ENCODE measurements around the gene TUFM.

TUFM gene

DNA sequence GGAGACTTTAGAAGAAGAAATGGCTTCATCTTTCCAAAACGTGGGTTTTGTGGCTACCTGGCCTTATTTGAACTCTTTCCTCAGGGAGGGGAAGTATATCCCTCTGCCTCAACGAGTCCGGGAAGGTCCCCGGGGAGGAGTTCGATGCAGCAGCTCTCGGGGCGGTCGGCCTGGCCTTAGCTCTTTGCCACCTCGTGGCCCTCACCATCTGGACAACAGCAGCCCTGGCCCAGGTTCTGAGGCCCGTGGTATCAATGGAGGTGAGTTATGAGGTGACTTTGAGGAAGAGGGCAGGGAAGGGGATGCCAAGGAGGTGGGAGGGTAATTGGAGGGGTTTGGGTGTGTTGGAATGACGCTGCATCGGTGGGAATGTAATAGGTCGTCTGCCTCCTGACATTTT lies 15.6 kb downstream of the TUFM start:
- DNase-seq (ENCODE audit: low read depth in 2 of 2), result no peak
- TF ChIP-seq, protein P1, sequence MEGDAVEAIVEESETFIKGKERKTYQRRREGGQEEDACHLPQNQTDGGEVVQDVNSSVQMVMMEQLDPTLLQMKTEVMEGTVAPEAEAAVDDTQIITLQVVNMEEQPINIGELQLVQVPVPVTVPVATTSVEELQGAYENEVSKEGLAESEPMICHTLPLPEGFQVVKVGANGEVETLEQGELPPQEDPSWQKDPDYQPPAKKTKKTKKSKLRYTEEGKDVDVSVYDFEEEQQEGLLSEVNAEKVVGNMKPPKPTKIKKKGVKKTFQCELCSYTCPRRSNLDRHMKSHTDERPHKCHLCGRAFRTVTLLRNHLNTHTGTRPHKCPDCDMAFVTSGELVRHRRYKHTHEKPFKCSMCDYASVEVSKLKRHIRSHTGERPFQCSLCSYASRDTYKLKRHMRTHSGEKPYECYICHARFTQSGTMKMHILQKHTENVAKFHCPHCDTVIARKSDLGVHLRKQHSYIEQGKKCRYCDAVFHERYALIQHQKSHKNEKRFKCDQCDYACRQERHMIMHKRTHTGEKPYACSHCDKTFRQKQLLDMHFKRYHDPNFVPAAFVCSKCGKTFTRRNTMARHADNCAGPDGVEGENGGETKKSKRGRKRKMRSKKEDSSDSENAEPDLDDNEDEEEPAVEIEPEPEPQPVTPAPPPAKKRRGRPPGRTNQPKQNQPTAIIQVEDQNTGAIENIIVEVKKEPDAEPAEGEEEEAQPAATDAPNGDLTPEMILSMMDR (IDR thresholded peaks at IDR 0.05; ENCODE audit: low read depth, low read length), result no peak
- H3K4me3 ChIP-seq (replicated peaks in 1 of 2; ENCODE audit: low read depth in 2 of 2, low read length in 2 of 2), result no peak overlapping the region

- TF ChIP-seq, protein P1 (IDR thresholded peaks at IDR 0.05; ENCODE audit: low read depth, low read length), result no peak
- no peak for DNase-seq (ENCODE audit: low read depth in 2 of 2)
- no peak overlapping the region for H3K4me3 ChIP-seq (replicated peaks in 1 of 2; ENCODE audit: low read depth in 2 of 2, low read length in 2 of 2)
These were observed 16.4 kb downstream of the TUFM start for GRCh38 chr16:28829747-28830146.

- TF ChIP-seq, protein P1 (IDR thresholded peaks at IDR 0.05; ENCODE audit: low read depth, low read length), result peak; percentile 19
- peak in 1 of 2 donors; percentile 65 for DNase-seq (ENCODE audit: low read depth in 2 of 2)
- peak overlapping the region in 1 of 2 donors; percentile 18 for H3K4me3 ChIP-seq (replicated peaks in 1 of 2; ENCODE audit: low read depth in 2 of 2, low read length in 2 of 2)
These were observed 20.0 kb downstream of the TUFM start for GRCh38 chr16:28826141-28826540.

DNA sequence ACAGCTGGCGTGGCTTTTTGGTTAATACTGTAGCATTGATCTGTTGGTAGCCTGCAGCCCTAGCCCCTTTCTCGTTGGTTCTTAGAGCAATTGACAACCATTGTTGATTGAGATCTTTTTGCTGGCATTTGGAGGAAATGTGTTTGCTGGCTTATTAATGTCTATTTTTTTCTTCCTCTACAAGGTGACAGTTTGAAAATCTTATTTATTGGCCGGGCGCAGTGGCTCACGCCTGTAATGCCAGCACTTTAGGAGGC lies 21.5 kb downstream of the TUFM start:
- no peak for DNase-seq (ENCODE audit: low read depth in 2 of 2)
- H3K4me3 ChIP-seq (replicated peaks in 1 of 2; ENCODE audit: low read depth in 2 of 2, low read length in 2 of 2), result peak overlapping the region; percentile 79 to 95
- TF ChIP-seq, protein P1 (IDR thresholded peaks at IDR 0.05; ENCODE audit: low read depth, low read length), result no peak

DNA sequence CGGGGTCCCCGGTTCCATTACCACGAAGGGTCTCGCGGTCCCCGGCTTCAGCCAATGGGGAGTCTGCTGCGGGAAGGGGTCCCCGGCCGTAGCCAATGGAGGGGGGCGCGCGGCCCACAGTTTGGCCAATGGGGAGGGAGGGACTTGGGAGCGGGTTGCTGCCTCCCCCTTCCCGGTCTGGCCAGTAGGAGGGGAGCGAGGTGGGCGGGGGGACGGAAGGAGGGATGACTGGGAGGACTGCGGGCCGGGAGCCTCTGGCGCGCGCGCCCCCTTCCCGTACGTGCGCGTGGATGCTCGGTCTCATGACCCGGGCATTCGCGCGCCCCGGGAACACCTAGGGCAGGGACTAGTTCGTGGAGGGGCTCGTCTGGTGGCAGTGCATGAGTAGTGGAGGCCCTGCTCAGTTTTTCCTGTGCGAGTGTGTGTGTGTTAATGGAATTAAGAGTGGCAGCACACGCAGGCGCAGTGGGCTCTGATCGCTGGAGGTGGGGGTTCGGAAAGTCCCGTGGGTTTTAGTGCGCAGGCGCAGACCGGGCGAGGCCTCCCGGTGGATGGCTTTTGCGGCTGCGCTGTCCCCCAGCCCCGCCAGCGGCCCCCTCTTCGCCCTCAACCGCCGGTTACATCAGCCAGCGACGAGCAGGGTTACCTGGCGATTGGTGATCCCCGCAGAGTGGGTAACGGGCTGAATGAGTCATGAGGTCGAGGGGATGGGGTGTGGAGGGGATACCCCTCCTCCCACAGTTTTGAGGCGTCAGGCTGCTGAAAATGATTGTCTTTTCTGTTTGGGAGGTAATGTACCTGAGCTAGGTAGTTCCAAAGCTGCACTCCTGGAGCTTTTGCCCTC lies 22.1 kb downstream of the TUFM start:
- peak; percentile 98 to 99 for DNase-seq (ENCODE audit: low read depth in 2 of 2)
- TF ChIP-seq, protein P1 (IDR thresholded peaks at IDR 0.05; ENCODE audit: low read depth, low read length), result no peak
- H3K4me3 ChIP-seq (replicated peaks in 1 of 2; ENCODE audit: low read depth in 2 of 2, low read length in 2 of 2), result peak overlapping the region; percentile 79 to 95

DNA sequence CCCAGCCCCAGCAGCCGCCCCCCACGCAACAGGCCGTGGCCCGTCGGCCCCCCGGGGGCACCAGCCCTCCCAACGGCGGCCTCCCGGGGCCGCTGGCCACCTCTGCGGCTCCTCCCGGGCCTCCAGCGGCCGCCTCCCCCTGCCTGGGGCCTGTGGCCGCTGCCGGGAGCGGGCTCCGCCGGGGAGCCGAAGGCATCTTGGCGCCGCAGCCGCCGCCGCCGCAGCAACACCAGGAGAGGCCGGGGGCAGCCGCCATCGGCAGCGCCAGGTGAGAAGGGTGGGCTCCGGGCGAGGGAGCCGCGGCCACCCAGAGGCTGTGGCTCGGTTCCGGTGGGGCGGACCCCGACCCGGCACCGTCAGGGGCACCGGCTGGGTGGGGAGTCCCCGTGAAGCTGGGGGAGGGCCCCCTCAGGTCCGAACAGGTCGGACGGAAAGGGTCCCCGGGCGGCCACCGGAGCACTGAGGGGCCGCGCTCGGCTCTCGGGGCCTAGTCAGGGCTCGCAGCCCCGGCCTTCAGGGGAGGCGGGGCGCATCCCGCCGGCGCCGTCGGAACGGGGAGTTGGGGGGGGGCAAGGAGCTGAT lies 22.8 kb downstream of the TUFM start:
- no peak for DNase-seq (ENCODE audit: low read depth in 2 of 2)
- peak overlapping the region; percentile 79 to 95 for H3K4me3 ChIP-seq (replicated peaks in 1 of 2; ENCODE audit: low read depth in 2 of 2, low read length in 2 of 2)
- TF ChIP-seq, protein P1 (IDR thresholded peaks at IDR 0.05; ENCODE audit: low read depth, low read length), result no peak

Data from cardiac fibroblast (primary cell).